Coronary artery (tissue), 2 donors: ENCODE data around the gene DCXR.

Source experiments
- DNase-seq: peaks from one replicate; pipeline ENCODE4 v3.0.0-alpha.2; 2017; ENCODE audit warnings: low spot score
- H3K27ac ChIP-seq, 2 donors: fragments of 200-600 bp; sonication (generic); one replicate each; pipeline ENCODE4 v1.5.1; 2016 to 2019
- H3K4me3 ChIP-seq: fragments of 200-600 bp; sonication (generic); 2 replicates; pipeline ENCODE4 v1.5.1; 2016; ENCODE audit warnings: mild to moderate bottlenecking, moderate library complexity
- CTCF ChIP-seq: fragments of 200-600 bp; sonication (generic); IDR thresholded peaks from one replicate; pipeline ENCODE4 v1.5.1; 2019; ENCODE audit warnings: antibody characterized with exemption

DCXR gene

GRCh38 chr17:82035956-82036633 lies 1.4 kb downstream of the DCXR start:
- no peak for TF ChIP-seq CTCF
- H3K27ac ChIP-seq: peak overlapping the region; percentile 77 to 100
- peak overlapping the region; percentile 92 for H3K4me3 ChIP-seq
- no peak for DNase-seq

GRCh38 chr17:82035488-82035887 lies 2.0 kb downstream of the DCXR start:
- no peak overlapping the region for H3K27ac ChIP-seq
- DNase-seq: no peak

GRCh38 chr17:82034371-82035011 lies 3.0 kb downstream of the DCXR start:
- no peak for TF ChIP-seq CTCF
- DNase-seq: no peak

More at GRCh38 chr17:82035488-82035887, 2.0 kb downstream of the DCXR start:
- no peak overlapping the region for H3K4me3 ChIP-seq
- TF ChIP-seq CTCF: no peak

GRCh38 chr17:82033359-82034085 lies 4.0 kb downstream of the DCXR start:
- no peak for DNase-seq
- H3K27ac ChIP-seq: no peak overlapping the region
- no peak for TF ChIP-seq CTCF
- no peak overlapping the region for H3K4me3 ChIP-seq

More at GRCh38 chr17:82034371-82035011, 3.0 kb downstream of the DCXR start:
- Histone ChIP-seq H3K27ac (no peak overlapping the region), H3K4me3 (no peak overlapping the region)

GRCh38 chr17:82031885-82032627 lies 5.4 kb downstream of the DCXR start:
- Histone ChIP-seq H3K4me3 (peak overlapping the region; percentile 69), H3K27ac (no peak overlapping the region)
- TF ChIP-seq CTCF: no peak
- DNase-seq: no peak

GRCh38 chr17:82031303-82031884 lies 6.1 kb downstream of the DCXR start, which contains the start of gene RAC3:
TSS of gene RAC3 (plus strand) at chr17:82031678. CDS start at chr17:82031762, 84 bp downstream.
- no peak for TF ChIP-seq CTCF
- peak within 1 kb of the TSS; percentile 69 for H3K4me3 ChIP-seq
- peak within 1 kb of the TSS in 1 of 2 donors; percentile 40 for H3K27ac ChIP-seq
- DNase-seq: no peak
